ENCODE results near the gene KANSL1. TPM values are rescaled to one million over a fixed set of nuclear protein-coding genes. Genes with fewer than 3 reads are reported as not detected.
A peak's percentile ranks its signal among the peaks of the same experiment; 100 is the strongest.

KANSL1 gene
- total RNA-seq, 3 donors from 2014 or later, result 80.2 to 107 (median 88.8) TPM

GRCh38 chr17:46139432-46140210 is 53.6 kb downstream of the KANSL1 start:
- TF ChIP-seq CTCF (IDR thresholded peaks at IDR 0.05), result no peak
- H3K4me1 ChIP-seq (ENCODE audit: low read depth), result peaks cover 15% of the 10 kb centered on the region
- no peak overlapping the region for H3K4me3 ChIP-seq
- H3K9me3 ChIP-seq, result no peaks in the 10 kb centered on the region
- no peak for ATAC-seq
- intact Hi-C loops (cut with DNase I, micrococcal nuclease), result no loop called here
- no peaks in the 10 kb centered on the region for H3K36me3 ChIP-seq (ENCODE audit: low read depth)
- DNase-seq, result no peak

GRCh38 chr17:46138473-46138872 is 54.8 kb downstream of the KANSL1 start:
- Histone ChIP-seq H3K4me3 (no peak overlapping the region), H3K9me3 (no peaks in the 10 kb centered on the region), H3K36me3 (ENCODE audit: low read depth) (no peaks in the 10 kb centered on the region), H3K4me1 (ENCODE audit: low read depth) (peaks cover 15% of the 10 kb centered on the region)
- DNase-seq (no peak), ATAC-seq (peak; percentile 54)
- no peak for TF ChIP-seq CTCF (IDR thresholded peaks at IDR 0.05)
- intact Hi-C loops (cut with DNase I, micrococcal nuclease), result no loop called here

- intact Hi-C loops (cut with DNase I, micrococcal nuclease), result no loop called here
- H3K4me1 ChIP-seq (ENCODE audit: low read depth), result peaks cover 10% of the 10 kb centered on the region
- no peak for ATAC-seq
- DNase-seq, result no peak
- TF ChIP-seq CTCF (IDR thresholded peaks at IDR 0.05), result no peak
- H3K36me3 ChIP-seq (ENCODE audit: low read depth), result no peaks in the 10 kb centered on the region
- no peaks in the 10 kb centered on the region for H3K9me3 ChIP-seq
- H3K4me3 ChIP-seq, result no peak overlapping the region
Measured at GRCh38 chr17:46136820-46137219, 56.4 kb downstream of the KANSL1 start.

- no peak overlapping the region for H3K4me3 ChIP-seq
- ATAC-seq (no peak), DNase-seq (no peak)
- TF ChIP-seq CTCF (IDR thresholded peaks at IDR 0.05), result no peak
- intact Hi-C loops (cut with DNase I, micrococcal nuclease), result no loop called here
- H3K9me3 ChIP-seq, result no peaks in the 10 kb centered on the region
- H3K4me1 ChIP-seq (ENCODE audit: low read depth), result peaks cover 10% of the 10 kb centered on the region
- no peaks in the 10 kb centered on the region for H3K36me3 ChIP-seq (ENCODE audit: low read depth)
Measured at GRCh38 chr17:46135879-46136563, 57.2 kb downstream of the KANSL1 start.

DNA sequence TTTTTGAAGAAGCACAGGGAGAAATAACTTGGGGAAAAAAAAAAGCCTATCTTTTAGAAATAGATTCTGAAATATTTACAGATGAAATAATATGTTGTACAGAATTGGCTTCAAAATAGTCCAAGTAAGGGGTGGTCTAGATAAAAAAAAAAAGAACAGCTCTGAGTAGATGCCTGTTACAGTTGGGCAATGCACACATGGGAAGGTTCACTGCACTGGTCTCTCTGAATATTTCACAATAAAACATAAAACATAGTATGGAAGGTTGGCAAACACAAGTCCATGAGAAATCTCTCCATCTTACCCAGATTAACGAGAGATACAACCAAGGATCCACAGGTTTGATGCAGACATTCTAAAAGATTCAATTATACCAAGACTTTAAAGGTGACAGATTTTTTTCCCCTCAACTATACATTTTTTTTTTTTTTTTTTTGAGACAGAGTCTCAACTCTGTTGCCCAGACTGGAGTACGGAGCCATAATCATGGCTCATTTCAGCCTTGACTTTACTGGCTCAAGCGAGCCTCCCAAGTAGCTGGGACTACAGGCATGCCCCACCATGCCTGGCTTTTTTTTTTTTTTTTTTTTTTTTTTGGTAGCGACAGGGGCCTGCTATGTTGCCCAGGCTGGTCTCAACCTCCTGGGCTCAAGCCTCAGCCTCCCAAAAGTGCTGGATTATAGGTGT is 58.0 kb downstream of the KANSL1 start:
- Histone ChIP-seq H3K4me3 (no peak overlapping the region), H3K36me3 (ENCODE audit: low read depth) (no peaks in the 10 kb centered on the region), H3K4me1 (ENCODE audit: low read depth) (peaks cover 8% of the 10 kb centered on the region), H3K9me3 (no peaks in the 10 kb centered on the region)
- DNase-seq, result no peak
- TF ChIP-seq CTCF (IDR thresholded peaks at IDR 0.05), result no peak
- intact Hi-C loops (cut with DNase I, micrococcal nuclease), result no loop called here
- ATAC-seq, result no peak
